Neuron (in vitro differentiated cells): ENCODE measurements around the gene CDH24.

Source experiments
- H2AFZ ChIP-seq: one replicate; pipeline ENCODE4 v1.6.1; 2013; ENCODE audit warnings: low read depth, mild to moderate bottlenecking, inconsistent platforms, low read length, moderate library complexity
- H3K27me3 ChIP-seq: one replicate; pipeline ENCODE4 v1.6.1; 2013; ENCODE audit warnings: low read length; ENCODE audit not compliant: insufficient read depth
- H3K36me3 ChIP-seq: one replicate; pipeline ENCODE4 v1.6.1; 2013; ENCODE audit warnings: low read length; ENCODE audit not compliant: insufficient read depth
- H3K4me1 ChIP-seq: one replicate; pipeline ENCODE4 v1.6.1; 2013; ENCODE audit warnings: low read length; ENCODE audit not compliant: insufficient read depth
- H3K4me3 ChIP-seq: 2 replicates; pipeline ENCODE4 v1.5.1; 2013; ENCODE audit warnings: mild to moderate bottlenecking, low read length, moderate library complexity
- H3K9me3 ChIP-seq: one replicate; pipeline ENCODE4 v1.6.1; 2013; ENCODE audit warnings: low read length

The CDH24 gene, protein sequence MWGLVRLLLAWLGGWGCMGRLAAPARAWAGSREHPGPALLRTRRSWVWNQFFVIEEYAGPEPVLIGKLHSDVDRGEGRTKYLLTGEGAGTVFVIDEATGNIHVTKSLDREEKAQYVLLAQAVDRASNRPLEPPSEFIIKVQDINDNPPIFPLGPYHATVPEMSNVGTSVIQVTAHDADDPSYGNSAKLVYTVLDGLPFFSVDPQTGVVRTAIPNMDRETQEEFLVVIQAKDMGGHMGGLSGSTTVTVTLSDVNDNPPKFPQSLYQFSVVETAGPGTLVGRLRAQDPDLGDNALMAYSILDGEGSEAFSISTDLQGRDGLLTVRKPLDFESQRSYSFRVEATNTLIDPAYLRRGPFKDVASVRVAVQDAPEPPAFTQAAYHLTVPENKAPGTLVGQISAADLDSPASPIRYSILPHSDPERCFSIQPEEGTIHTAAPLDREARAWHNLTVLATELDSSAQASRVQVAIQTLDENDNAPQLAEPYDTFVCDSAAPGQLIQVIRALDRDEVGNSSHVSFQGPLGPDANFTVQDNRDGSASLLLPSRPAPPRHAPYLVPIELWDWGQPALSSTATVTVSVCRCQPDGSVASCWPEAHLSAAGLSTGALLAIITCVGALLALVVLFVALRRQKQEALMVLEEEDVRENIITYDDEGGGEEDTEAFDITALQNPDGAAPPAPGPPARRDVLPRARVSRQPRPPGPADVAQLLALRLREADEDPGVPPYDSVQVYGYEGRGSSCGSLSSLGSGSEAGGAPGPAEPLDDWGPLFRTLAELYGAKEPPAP

GRCh38 chr14:23056956-23057756 is at the start of gene CDH24:
CDH24 (minus strand) TSS chr14:23057520; CDS start chr14:23055733, 1,787 bp downstream.
- Histone ChIP-seq H3K4me3 (peak within 1 kb of the TSS; percentile 65), H3K36me3 (peaks cover 45% of the 10 kb centered on the region), H2AFZ (peak within 1 kb of the TSS; percentile 51), H3K27me3 (no peaks in the 10 kb centered on the region), H3K4me1 (peaks cover 16% of the 10 kb centered on the region), H3K9me3 (no peaks in the 10 kb centered on the region)

GRCh38 chr14:23106747-23107045 is 49.4 kb upstream of the CDH24 start:
- no peaks in the 10 kb centered on the region for H3K36me3 ChIP-seq
- no peak overlapping the region for H2AFZ ChIP-seq
- peaks cover 12% of the 10 kb centered on the region for H3K27me3 ChIP-seq
- H3K4me3 ChIP-seq: no peak overlapping the region
- H3K9me3 ChIP-seq: no peaks in the 10 kb centered on the region
- H3K4me1 ChIP-seq: no peaks in the 10 kb centered on the region

- H2AFZ ChIP-seq: no peak overlapping the region
- no peaks in the 10 kb centered on the region for H3K36me3 ChIP-seq
- no peak overlapping the region for H3K4me3 ChIP-seq
- H3K4me1 ChIP-seq: no peaks in the 10 kb centered on the region
- peaks cover 12% of the 10 kb centered on the region for H3K27me3 ChIP-seq
- no peaks in the 10 kb centered on the region for H3K9me3 ChIP-seq
These were observed 48.1 kb upstream of the CDH24 start for GRCh38 chr14:23105348-23105824.

- Histone ChIP-seq H3K27me3 (peaks cover 12% of the 10 kb centered on the region), H3K4me1 (no peaks in the 10 kb centered on the region), H3K36me3 (no peaks in the 10 kb centered on the region), H2AFZ (no peak within 1 kb of the TSS), H3K4me3 (no peak within 1 kb of the TSS), H3K9me3 (no peaks in the 10 kb centered on the region)
These were observed 47.4 kb upstream of the CDH24 start, which contains the start of gene CIROP for GRCh38 chr14:23104591-23105347. CIROP (minus strand) TSS chr14:23104989; CDS start chr14:23104920, 69 bp downstream.

GRCh38 chr14:23104070-23104590 is 46.8 kb upstream of the CDH24 start:
- Histone ChIP-seq H2AFZ (no peak overlapping the region), H3K4me3 (no peak overlapping the region), H3K36me3 (peaks cover 2% of the 10 kb centered on the region), H3K27me3 (peaks cover 12% of the 10 kb centered on the region), H3K9me3 (no peaks in the 10 kb centered on the region), H3K4me1 (no peaks in the 10 kb centered on the region)

- no peak overlapping the region for H2AFZ ChIP-seq
- H3K9me3 ChIP-seq: no peaks in the 10 kb centered on the region
- H3K4me3 ChIP-seq: no peak overlapping the region
- H3K27me3 ChIP-seq: peaks cover 12% of the 10 kb centered on the region
- peaks cover 7% of the 10 kb centered on the region for H3K36me3 ChIP-seq
- H3K4me1 ChIP-seq: no peaks in the 10 kb centered on the region
These were observed 46.3 kb upstream of the CDH24 start for GRCh38 chr14:23103581-23103980.

DNA sequence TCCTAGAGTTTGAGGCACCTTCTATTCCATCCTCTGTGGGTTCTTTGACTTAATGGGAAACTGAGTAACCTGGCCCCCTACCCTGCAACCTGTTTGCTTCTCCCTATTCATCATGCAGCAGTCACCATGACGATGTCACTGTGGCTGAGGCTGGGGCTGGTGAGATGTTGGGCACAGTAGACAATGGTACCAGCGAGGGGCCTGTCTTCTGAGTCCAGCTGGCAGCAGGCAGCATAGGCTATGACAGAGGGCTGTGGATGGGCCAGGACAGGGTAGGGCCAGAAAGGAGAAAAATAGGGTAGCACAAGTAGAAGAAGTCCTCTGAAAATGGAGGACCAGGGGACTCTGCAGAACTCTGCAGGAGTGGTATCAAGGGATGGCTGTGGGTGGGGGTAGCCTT is 45.5 kb upstream of the CDH24 start:
- no peak overlapping the region for H2AFZ ChIP-seq
- H3K4me3 ChIP-seq: no peak overlapping the region
- peaks cover 12% of the 10 kb centered on the region for H3K27me3 ChIP-seq
- no peaks in the 10 kb centered on the region for H3K9me3 ChIP-seq
- peaks cover 14% of the 10 kb centered on the region for H3K36me3 ChIP-seq
- no peaks in the 10 kb centered on the region for H3K4me1 ChIP-seq

- H3K4me1 ChIP-seq: no peaks in the 10 kb centered on the region
- no peak overlapping the region for H2AFZ ChIP-seq
- no peak overlapping the region for H3K4me3 ChIP-seq
- H3K27me3 ChIP-seq: peaks cover 12% of the 10 kb centered on the region
- H3K36me3 ChIP-seq: peaks cover 19% of the 10 kb centered on the region
- H3K9me3 ChIP-seq: no peaks in the 10 kb centered on the region
These were observed 44.8 kb upstream of the CDH24 start for GRCh38 chr14:23101986-23102625.

DNA sequence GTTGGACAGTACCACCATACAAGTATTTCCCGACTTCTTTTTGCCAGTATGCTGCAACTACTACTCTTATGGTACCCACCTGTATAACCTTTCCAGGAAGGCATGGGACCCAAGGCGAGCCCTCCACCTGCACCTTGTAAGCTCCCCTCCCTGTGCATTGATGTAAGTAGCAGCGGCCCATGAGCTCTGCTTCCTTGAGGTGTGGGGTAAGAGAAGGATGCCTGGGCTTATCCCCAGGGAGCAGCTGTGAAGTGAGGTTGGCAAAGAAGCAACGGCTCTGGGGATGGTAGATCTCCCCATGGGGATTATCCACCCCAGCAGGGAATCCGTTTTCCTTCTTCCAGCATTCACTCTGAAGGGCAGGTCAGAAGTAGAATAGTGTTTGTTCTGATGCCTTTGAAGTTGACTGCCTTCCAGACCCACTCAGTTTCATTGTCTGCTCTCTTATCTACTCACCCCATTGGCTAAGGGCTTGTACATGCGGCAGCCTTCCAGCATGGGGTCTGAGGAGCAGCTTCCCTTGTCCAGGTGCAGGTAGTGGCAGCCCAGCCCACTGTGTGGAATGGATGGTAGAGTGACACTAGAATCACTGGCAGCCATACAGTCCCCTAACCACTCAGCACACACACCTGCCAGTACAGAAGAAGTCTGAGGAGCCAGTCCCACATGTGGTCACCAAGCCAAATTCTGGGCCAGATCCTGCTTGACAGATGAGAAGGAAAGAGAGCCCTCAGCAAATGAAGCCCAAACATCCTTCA is 44.1 kb upstream of the CDH24 start:
- H3K36me3 ChIP-seq: peaks cover 19% of the 10 kb centered on the region
- H3K4me1 ChIP-seq: peaks cover 6% of the 10 kb centered on the region
- no peak overlapping the region for H3K4me3 ChIP-seq
- H3K9me3 ChIP-seq: no peaks in the 10 kb centered on the region
- H3K27me3 ChIP-seq: peaks cover 12% of the 10 kb centered on the region
- no peak overlapping the region for H2AFZ ChIP-seq

DNA sequence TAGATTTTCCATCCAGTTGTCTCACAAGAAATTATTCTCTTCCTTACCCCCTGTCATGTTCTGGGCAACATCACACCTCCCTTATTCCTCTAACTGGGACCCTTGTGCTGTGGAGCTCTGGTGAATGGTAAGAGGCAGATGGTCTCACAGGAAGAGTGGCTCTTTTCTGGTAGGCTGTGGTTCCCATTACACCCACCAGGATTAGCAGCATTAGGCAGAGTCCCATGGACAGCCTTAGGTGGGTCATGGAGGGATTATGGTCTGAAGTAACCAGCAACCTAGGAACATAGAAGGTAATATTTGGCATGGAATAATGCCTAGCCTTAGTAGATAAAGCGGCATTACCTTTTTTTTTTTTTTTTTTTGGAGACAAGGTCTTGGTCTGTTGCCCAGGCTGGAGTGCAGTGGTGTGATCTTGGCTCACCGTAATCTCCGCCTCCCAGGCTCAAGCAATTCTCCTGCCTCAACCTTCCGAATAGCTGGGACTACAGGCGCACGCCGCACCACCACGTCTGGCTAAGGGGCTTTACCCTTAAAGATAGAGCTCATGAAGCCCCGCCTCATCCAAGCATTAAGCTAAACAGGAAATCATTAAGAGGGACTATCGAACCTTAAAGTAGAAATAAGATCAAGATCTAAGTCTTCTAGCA is 42.0 kb upstream of the CDH24 start:
- Histone ChIP-seq H2AFZ (no peak overlapping the region), H3K9me3 (no peaks in the 10 kb centered on the region), H3K27me3 (peaks cover 8% of the 10 kb centered on the region), H3K4me1 (peaks cover 7% of the 10 kb centered on the region), H3K36me3 (peaks cover 19% of the 10 kb centered on the region), H3K4me3 (no peak overlapping the region)

DNA sequence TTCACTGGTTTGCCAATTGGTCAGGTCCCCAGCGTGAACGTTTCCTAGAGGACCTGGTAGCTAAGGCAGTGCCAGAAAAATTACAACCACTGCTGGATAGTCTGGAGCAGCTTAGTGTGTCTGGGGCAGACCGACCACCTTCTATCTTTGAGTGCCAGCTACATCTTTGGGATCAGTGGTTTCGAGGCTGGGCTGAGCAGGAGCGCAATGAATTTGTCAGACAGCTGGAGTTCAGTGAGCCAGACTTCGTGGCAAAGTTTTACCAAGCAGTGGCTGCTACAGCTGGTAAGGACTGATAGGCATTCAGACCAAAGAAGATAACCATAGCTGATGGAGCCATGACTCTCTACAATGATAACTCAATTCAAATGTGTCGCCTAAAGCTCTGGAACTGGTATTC is 40.5 kb upstream of the CDH24 start:
- no peaks in the 10 kb centered on the region for H3K27me3 ChIP-seq
- no peaks in the 10 kb centered on the region for H3K9me3 ChIP-seq
- peaks cover 21% of the 10 kb centered on the region for H3K4me1 ChIP-seq
- H3K4me3 ChIP-seq: no peak overlapping the region
- peaks cover 25% of the 10 kb centered on the region for H3K36me3 ChIP-seq
- H2AFZ ChIP-seq: no peak overlapping the region
